H9 (cell line): ENCODE results near the gene KRT34. TPM values are rescaled to one million over a fixed set of nuclear protein-coding genes. Genes with fewer than 3 reads are reported as not detected.

Experiments used
- DNase-seq: peaks from one replicate; pipeline ENCODE4 v3.0.0-alpha.2; 2017
- H2AFZ ChIP-seq: one replicate; pipeline ENCODE4 v1.6.1; 2013; ENCODE audit warnings: mild to moderate bottlenecking, low read length, control low read depth, moderate library complexity
- H2AK5ac ChIP-seq: 2 replicates; pipeline ENCODE4 v1.6.1; 2013; ENCODE audit warnings: low read length, control low read depth, mixed read lengths; ENCODE audit not compliant: insufficient read length
- H2BK120ac ChIP-seq: one replicate; pipeline ENCODE4 v1.6.1; 2013; ENCODE audit warnings: low read depth, mild to moderate bottlenecking, low read length, control low read depth, inconsistent platforms; ENCODE audit not compliant: poor library complexity, severe bottlenecking
- H2BK12ac ChIP-seq: 2 replicates; pipeline ENCODE4 v1.6.1; 2013; ENCODE audit warnings: low read length, control low read depth, mixed read lengths, low read depth; ENCODE audit not compliant: insufficient read length
- H2BK15ac ChIP-seq: 2 replicates; pipeline ENCODE4 v1.6.1; 2013; ENCODE audit warnings: low read depth, low read length, control low read depth
- H2BK20ac ChIP-seq: one replicate; pipeline ENCODE4 v1.6.1; 2013; ENCODE audit warnings: low read depth, mild to moderate bottlenecking, low read length, control low read depth, inconsistent platforms; ENCODE audit not compliant: poor library complexity, severe bottlenecking
- H2BK5ac ChIP-seq: 2 replicates; pipeline ENCODE4 v1.6.1; 2013; ENCODE audit warnings: low read length, control low read depth, mixed read lengths; ENCODE audit not compliant: insufficient read length
- H3K14ac ChIP-seq: 2 replicates; pipeline ENCODE4 v1.6.1; 2013; ENCODE audit warnings: low read length, control low read depth; ENCODE audit not compliant: insufficient read depth
- H3K18ac ChIP-seq: 2 replicates; pipeline ENCODE4 v1.6.1; 2013; ENCODE audit warnings: low read depth, mild to moderate bottlenecking, mixed read lengths, low read length, control low read depth; ENCODE audit not compliant: insufficient read length
- H3K23ac ChIP-seq: 2 replicates; pipeline ENCODE4 v1.6.1; 2013; ENCODE audit warnings: low read length, control low read depth, mixed read lengths, low read depth; ENCODE audit not compliant: insufficient read length
- H3K23me2 ChIP-seq: 2 replicates; pipeline ENCODE4 v1.6.1; 2013; ENCODE audit warnings: low read depth, mild to moderate bottlenecking, mixed read lengths, low read length, control low read depth; ENCODE audit not compliant: insufficient read length, poor library complexity, severe bottlenecking
- H3K27ac ChIP-seq: 2 replicates; pipeline ENCODE4 v1.5.1; 2013; ENCODE audit warnings: low read length, control low read depth, mixed read lengths, low read depth; ENCODE audit not compliant: insufficient read length
- H3K27me3 ChIP-seq: 2 replicates; pipeline ENCODE4 v1.6.1; 2013; ENCODE audit warnings: low read length, control low read depth, inconsistent platforms; ENCODE audit not compliant: insufficient read depth
- H3K4ac ChIP-seq: 2 replicates; pipeline ENCODE4 v1.6.1; 2013; ENCODE audit warnings: low read depth, mild to moderate bottlenecking, control low read depth, inconsistent platforms, low read length, moderate library complexity
- H3K4me1 ChIP-seq: 2 replicates; pipeline ENCODE4 v1.6.1; 2013; ENCODE audit warnings: low read length, control low read depth, inconsistent platforms; ENCODE audit not compliant: insufficient read depth
- H3K4me2 ChIP-seq: 2 replicates; pipeline ENCODE4 v1.6.1; 2013; ENCODE audit warnings: low read length, control low read depth, mixed read lengths; ENCODE audit not compliant: insufficient read length, insufficient read depth
- H3K56ac ChIP-seq: 2 replicates; pipeline ENCODE4 v1.6.1; 2013; ENCODE audit warnings: low read depth, mild to moderate bottlenecking, mixed read lengths, low read length, control low read depth; ENCODE audit not compliant: insufficient read length
- H3K79me1 ChIP-seq: 2 replicates; pipeline ENCODE4 v1.6.1; 2013; ENCODE audit warnings: low read depth, mild to moderate bottlenecking, moderate library complexity, low read length, control low read depth, inconsistent platforms; ENCODE audit not compliant: insufficient read depth, poor library complexity, severe bottlenecking
- H3K79me2 ChIP-seq: 2 replicates; pipeline ENCODE4 v1.6.1; 2013; ENCODE audit warnings: low read length, control low read depth, inconsistent platforms; ENCODE audit not compliant: insufficient read depth
- H3K9ac ChIP-seq: 2 replicates; pipeline ENCODE4 v1.6.1; 2013; ENCODE audit warnings: low read length, control low read depth, mixed read lengths; ENCODE audit not compliant: insufficient read length; ENCODE audit errors: extremely low read depth
- H3K9me3 ChIP-seq: one replicate; pipeline ENCODE4 v1.6.1; 2013; ENCODE audit warnings: low read depth, low read length, inconsistent platforms; ENCODE audit not compliant: control insufficient read depth
- H3T11ph ChIP-seq: one replicate; pipeline ENCODE4 v1.6.1; 2013; ENCODE audit warnings: mild to moderate bottlenecking, low read length, control low read depth, inconsistent platforms
- H4K20me1 ChIP-seq: one replicate; pipeline ENCODE4 v1.6.1; 2013; ENCODE audit not compliant: control insufficient read depth, insufficient read length, insufficient read depth
- H4K5ac ChIP-seq: 2 replicates; pipeline ENCODE4 v1.6.1; 2013; ENCODE audit warnings: low read depth, mild to moderate bottlenecking, mixed read lengths, low read length, control low read depth; ENCODE audit not compliant: insufficient read length
- H4K8ac ChIP-seq: replicated peaks from 2 replicates; pipeline ENCODE4 v1.6.1; 2013; ENCODE audit warnings: low read length, control low read depth, mixed read lengths, low read depth; ENCODE audit not compliant: insufficient read length
- H4K91ac ChIP-seq: 2 replicates; pipeline ENCODE4 v1.6.1; 2013; ENCODE audit warnings: low read depth, mild to moderate bottlenecking, moderate library complexity, mixed read lengths, low read length, control low read depth; ENCODE audit not compliant: insufficient read length
- H3K27ac Mint-ChIP-seq, 3 experiments: 2 replicates in 2 of 3; 3 replicates in 1 of 3; pipeline ENCODE4 v1.8.0; 2020 to 2021; ENCODE audit warnings: mixed read lengths in 3 of 3, mild to moderate bottlenecking in 1 of 3, moderate library complexity in 1 of 3
- H3K27me3 Mint-ChIP-seq: 2 replicates; pipeline ENCODE4 v1.8.0; 2021; ENCODE audit warnings: low read depth, mild to moderate bottlenecking, moderate library complexity, mixed read lengths
- H3K36me3 Mint-ChIP-seq, 3 experiments: 2 replicates in 2 of 3; 3 replicates in 1 of 3; pipeline ENCODE4 v1.8.0; 2020 to 2021; ENCODE audit warnings: low read depth in 3 of 3, mixed read lengths in 3 of 3; ENCODE audit not compliant: insufficient read depth in 1 of 3
- H3K4me1 Mint-ChIP-seq, 2 experiments: 2 replicates each; pipeline ENCODE4 v1.8.0; 2020; ENCODE audit warnings: mixed read lengths in 2 of 2
- H3K4me3 Mint-ChIP-seq, 2 experiments: 2 replicates in 1 of 2; 3 replicates in 1 of 2; pipeline ENCODE4 v1.8.0; 2020 to 2021; ENCODE audit warnings: mild to moderate bottlenecking in 2 of 2, mixed read lengths in 2 of 2, moderate library complexity in 1 of 2
- H3K9me3 Mint-ChIP-seq, 2 experiments: 2 replicates in 1 of 2; 3 replicates in 1 of 2; pipeline ENCODE4 v1.8.0; 2020; ENCODE audit warnings: mild to moderate bottlenecking in 2 of 2, mixed read lengths in 2 of 2, moderate library complexity in 1 of 2
- WGBS: extraction: QIAGEN DNeasy Blood & Tissue Kit; methylation state at CpG from one replicate; pipeline ENCODE4 v1.1.7; 2013; ENCODE audit warnings: missing lambda C conversion rate, low lambda C conversion rate, mixed read lengths; ENCODE audit not compliant: insufficient read length; ENCODE audit errors: extremely low coverage; 5-methylcytosine and 5-hydroxymethylcytosine counted together
- total RNA-seq: library from RNA; stranded (reverse); gene quantifications from 2 replicates; pipeline ENCODE4 v1.2.1, GENCODE V29; 2021
- TF ChIP-seq, protein P1 (sequence below): fragments of 200-600 bp; sonication (generic); conservative IDR thresholded peaks from 3 replicates; pipeline ENCODE4 v1.8.0; 2021; ENCODE audit warnings: antibody characterized with exemption, mild to moderate bottlenecking

Gene KRT34
- total RNA-seq, 1 experiment from 2014 or later, result not detected

DNA sequence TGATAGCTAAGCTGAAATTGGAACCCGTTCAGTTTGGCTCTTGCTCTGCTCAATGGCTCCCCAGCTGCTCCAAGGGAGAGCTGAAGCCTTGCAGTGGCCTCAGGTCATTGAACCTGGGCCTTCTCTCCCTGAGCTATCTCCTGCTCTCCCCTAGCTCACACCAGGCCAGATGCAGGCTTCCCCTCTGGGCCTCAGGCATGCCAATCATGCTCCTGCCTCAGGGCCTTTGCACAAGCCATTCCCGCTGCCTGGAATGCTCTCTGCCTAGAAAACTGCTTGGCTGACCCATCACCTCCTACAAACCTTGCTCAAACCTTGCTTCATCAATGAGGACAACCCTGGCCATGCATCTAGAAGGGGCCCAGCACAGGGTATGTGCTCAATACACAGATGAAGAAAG lies 49.9 kb downstream of the KRT34 start:
- no peaks in the 10 kb centered on the region for H3K4me1 ChIP-seq
- no peaks in the 10 kb centered on the region for H3K79me1 ChIP-seq
- DNase-seq, result no peak
- TF ChIP-seq, protein P1, sequence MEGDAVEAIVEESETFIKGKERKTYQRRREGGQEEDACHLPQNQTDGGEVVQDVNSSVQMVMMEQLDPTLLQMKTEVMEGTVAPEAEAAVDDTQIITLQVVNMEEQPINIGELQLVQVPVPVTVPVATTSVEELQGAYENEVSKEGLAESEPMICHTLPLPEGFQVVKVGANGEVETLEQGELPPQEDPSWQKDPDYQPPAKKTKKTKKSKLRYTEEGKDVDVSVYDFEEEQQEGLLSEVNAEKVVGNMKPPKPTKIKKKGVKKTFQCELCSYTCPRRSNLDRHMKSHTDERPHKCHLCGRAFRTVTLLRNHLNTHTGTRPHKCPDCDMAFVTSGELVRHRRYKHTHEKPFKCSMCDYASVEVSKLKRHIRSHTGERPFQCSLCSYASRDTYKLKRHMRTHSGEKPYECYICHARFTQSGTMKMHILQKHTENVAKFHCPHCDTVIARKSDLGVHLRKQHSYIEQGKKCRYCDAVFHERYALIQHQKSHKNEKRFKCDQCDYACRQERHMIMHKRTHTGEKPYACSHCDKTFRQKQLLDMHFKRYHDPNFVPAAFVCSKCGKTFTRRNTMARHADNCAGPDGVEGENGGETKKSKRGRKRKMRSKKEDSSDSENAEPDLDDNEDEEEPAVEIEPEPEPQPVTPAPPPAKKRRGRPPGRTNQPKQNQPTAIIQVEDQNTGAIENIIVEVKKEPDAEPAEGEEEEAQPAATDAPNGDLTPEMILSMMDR, result no peak
- no peak overlapping the region for H3K23ac ChIP-seq
- no peak overlapping the region for H2BK12ac ChIP-seq
- H3K9ac ChIP-seq, result no peak overlapping the region
- H3K23me2 ChIP-seq, result no peaks in the 10 kb centered on the region
- H3K4me2 ChIP-seq, result no peak overlapping the region
- Mint-ChIP-seq H3K4me1 (peaks cover 0 to 9% of the 10 kb centered on the region in 2 experiments; a peak in 3 of 4 replicates), H3K4me3 (no peak overlapping the region), H3K9me3 (no peaks in the 10 kb centered on the region; a peak in 2 of 5 replicates), H3K36me3 (no peaks in the 10 kb centered on the region; a peak in 1 of 7 replicates), H3K27ac (no peak overlapping the region; a peak in 1 of 7 replicates), H3K27me3 (peaks cover 4% of the 10 kb centered on the region; the same call in 1 of the 2 replicates)
- WGBS, result no CpG with 5 or more reads among the region's 2 CpGs
- no peak overlapping the region for H2BK120ac ChIP-seq
- no peak overlapping the region for H4K91ac ChIP-seq
- H4K5ac ChIP-seq, result no peak overlapping the region
- no peak overlapping the region for H4K8ac ChIP-seq
- no peak overlapping the region for H2BK5ac ChIP-seq
- no peak overlapping the region for H3K4ac ChIP-seq
- no peak overlapping the region for H2AK5ac ChIP-seq
- no peak overlapping the region for H3K56ac ChIP-seq
- no peaks in the 10 kb centered on the region for H3K9me3 ChIP-seq
- H3K14ac ChIP-seq, result no peak overlapping the region
- no peak overlapping the region for H2BK15ac ChIP-seq
- H2AFZ ChIP-seq, result no peak overlapping the region
- no peaks in the 10 kb centered on the region for H3K79me2 ChIP-seq
- no peak overlapping the region for H2BK20ac ChIP-seq
- H3T11ph ChIP-seq, result no peak overlapping the region
- H3K18ac ChIP-seq, result no peak overlapping the region
- H4K20me1 ChIP-seq, result no peaks in the 10 kb centered on the region
- H3K27me3 ChIP-seq, result no peaks in the 10 kb centered on the region
- H3K27ac ChIP-seq, result no peak overlapping the region
